HG02852 (cell line): Measurements from ENCODE around the gene PDGFB.

Experiments
- ATAC-seq: cut with Tn5 transposase; IDR thresholded peaks from one replicate; pipeline ENCODE4 v1.9.1; 2021; ENCODE audit warnings: mild to moderate bottlenecking, moderate library complexity; ENCODE audit not compliant: unreplicated experiment

PDGFB gene

GRCh38 chr22:39208013-39208680, 36.6 kb downstream of the PDGFB start:
- ATAC-seq, result no peak

- ATAC-seq, result no peak
Measured at GRCh38 chr22:39207141-39208012, 37.4 kb downstream of the PDGFB start.

GRCh38 chr22:39206491-39206890, 38.3 kb downstream of the PDGFB start:
- no peak for ATAC-seq

GRCh38 chr22:39205344-39206021, 39.3 kb downstream of the PDGFB start:
- ATAC-seq, result no peak

- no peak for ATAC-seq
Measured at GRCh38 chr22:39204216-39204615, 40.6 kb downstream of the PDGFB start.

GRCh38 chr22:39197578-39197977, 47.2 kb downstream of the PDGFB start:
- no peak for ATAC-seq

DNA sequence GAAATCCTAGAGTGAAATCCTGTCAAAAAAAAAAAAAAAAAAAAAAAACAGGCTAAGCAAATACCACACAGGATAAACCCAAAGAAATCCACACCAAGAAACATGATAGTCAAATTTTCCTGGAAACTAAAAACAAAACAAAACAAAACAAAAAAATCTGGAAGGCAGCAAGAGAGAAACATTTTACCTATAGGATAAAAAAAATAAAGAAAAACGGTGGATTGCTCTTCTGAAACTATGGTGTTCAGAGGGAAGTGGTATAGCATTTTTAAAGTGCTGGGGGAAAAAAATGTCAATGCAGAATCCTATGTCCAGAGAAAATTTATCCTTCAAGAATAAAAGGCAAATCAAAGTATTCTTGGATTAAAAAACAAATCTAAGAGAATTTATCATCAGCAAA, 50.7 kb downstream of the PDGFB start:
- no peak for ATAC-seq

GRCh38 chr22:39188809-39189208, 56.0 kb downstream of the PDGFB start:
- ATAC-seq, result no peak

DNA sequence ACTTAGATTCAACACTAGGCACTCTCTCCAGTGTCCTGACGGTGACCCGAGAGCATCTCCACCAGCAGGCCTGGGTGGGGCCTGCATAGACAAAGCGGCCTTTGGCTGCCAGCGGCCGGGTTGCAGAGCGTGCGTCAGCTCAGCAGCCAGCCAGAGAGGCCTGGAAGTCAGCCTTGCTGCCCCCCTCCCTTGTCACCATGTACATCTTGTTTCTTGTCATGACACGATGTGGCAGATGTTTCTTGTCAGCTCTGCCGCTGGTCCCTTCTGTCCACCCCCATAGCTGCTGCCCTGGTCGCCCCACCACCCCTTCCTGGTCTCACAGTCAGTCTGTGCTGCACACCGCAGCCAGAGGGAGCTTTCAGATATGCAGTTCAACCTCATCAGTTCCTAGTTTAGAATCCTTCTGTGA, 59.2 kb downstream of the PDGFB start:
- no peak for ATAC-seq

- ATAC-seq, result no peak
Measured at GRCh38 chr22:39184586-39185577, 59.9 kb downstream of the PDGFB start.

DNA sequence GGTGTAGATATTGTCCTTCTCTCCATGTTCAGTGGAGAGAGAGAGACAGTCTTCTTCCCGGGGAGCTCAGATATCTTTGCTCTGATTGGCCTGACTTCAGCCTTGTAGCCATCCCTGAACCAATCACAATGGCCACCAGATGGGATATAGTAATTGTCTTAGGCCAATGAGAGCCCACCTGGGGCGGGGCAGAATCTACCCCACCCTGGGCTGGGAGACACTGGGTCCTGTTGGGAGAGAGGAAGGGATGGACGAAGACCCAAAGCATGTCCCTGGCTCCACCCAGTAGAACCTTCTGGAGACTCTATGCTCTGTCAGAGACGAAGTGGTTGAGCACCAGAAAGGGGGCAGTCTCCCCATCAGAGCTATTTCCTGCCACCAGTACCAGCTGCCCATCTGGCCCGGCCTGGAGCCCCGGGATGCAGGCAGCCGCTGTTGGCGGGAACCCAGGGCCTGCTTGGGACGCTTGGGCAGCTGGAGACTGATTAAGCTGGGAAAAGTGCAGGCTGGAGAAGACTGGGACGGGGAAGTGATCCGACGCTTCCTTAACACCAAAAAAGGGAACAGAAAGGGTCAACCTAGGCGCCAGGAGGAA, 60.7 kb downstream of the PDGFB start:
- ATAC-seq, result no peak

- ATAC-seq, result no peak
Measured at GRCh38 chr22:39182478-39183030, 62.2 kb downstream of the PDGFB start.

DNA sequence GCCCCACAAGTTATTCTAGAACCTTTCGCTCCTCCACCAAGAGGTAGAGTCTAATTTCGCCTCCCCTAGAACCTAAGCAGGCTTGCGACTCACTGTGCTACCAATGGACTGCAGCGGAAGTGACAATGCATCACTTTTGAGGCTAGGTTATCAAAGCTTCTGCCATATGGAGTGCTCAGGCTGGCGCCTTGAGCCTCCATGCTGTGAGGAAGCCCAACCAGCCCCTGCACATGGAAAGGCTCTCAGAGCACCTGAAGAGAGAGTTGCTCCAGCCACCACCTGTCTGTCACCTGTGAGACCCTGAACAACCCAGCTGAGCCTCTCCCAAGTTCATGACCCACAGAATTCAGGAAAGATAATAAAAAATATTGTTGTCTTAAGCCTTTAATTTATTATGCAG, 63.0 kb downstream of the PDGFB start:
- ATAC-seq, result no peak

GRCh38 chr22:39181356-39181755, 63.4 kb downstream of the PDGFB start:
- no peak for ATAC-seq

DNA sequence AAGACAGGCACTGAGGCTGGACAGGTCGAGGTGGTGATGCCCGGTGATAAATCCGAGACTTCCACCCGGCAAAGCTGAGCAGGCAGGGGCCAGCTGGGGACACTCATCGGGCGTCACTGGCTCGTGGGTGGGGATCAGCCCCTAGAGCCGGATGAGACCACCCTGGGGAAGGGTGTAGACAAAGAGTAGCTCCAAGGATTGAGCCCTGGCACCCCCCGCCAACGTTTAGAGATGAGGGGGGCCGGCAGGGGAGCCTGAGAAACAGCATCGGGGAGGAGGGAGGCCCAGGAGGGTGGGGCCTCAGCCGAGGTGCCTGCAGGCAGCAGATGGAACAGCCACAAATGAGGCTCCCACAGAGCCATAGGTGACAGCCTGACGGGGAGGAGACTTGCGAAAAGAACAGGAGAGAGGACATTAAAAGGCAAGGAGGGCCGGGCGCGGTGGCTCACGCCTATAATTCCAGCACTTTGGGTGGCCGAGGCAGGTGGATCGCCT, 64.9 kb downstream of the PDGFB start:
- ATAC-seq, result no peak

- no peak for ATAC-seq
Measured at GRCh38 chr22:39179401-39179827, 65.4 kb downstream of the PDGFB start.

GRCh38 chr22:39178206-39179111, 66.3 kb downstream of the PDGFB start:
- no peak for ATAC-seq

DNA sequence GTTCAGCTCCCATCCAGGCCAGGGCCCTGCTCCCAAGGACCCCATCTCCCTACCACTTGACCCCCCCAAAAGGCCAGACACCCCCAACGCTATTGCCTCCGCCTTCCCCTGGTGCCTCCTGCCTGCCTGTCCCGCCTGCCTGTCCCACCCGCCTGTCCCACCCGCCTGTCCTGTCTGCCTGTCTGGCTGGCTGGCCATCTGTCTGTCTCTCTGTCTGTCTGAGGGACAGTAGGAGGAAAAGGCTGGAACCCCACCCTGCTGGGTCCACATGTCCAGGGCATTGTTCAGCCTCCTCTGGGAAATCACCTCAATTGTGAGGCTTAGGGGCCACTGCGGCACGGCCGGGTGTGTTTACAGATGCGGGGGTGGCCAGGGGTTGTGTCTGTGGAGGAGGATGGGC, 67.0 kb downstream of the PDGFB start:
- ATAC-seq, result no peak

DNA sequence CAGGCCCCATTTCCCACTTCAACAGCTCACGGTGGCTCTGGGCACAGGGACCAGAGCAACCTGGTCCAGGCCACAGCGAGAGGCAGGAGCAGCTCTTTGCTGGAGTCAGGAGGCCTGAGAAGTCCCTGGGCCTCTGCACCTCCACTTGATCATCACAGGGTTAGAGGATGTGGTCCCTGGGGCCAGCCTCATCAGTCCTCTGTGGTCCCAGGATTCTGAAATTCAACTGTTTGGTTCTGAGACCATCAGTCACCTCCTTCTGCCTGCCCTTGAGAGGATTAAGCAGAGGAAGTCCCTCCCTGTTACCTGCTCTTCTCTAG, 67.4 kb downstream of the PDGFB start:
- ATAC-seq, result no peak
